Activated T-helper 1 cell treated with Interleukin-2 at 50 U/mL for 16 hours (primary cell): Measurements from ENCODE around the gene NBPF1.
A peak's percentile ranks its signal among the peaks of the same experiment; 100 is the strongest.
"Not testable (repeated sequence)": the region's sequence is repeated elsewhere in the genome, so short reads cannot be mapped to it uniquely, and the experiment has no call there.

Source experiments
- DNase-seq: peaks from one replicate; pipeline ENCODE4 v3.0.0-alpha.2; 2020; ENCODE audit warnings: low read depth

Gene NBPF1

GRCh38 chr1:16613185-16614147, at the start of gene NBPF1:
Gene NBPF1 (minus strand): TSS chr1:16613564.
- DNase-seq, result peak; percentile 82

GRCh38 chr1:16658234-16658633, 44.9 kb upstream of the NBPF1 start:
- DNase-seq, result not testable (repeated sequence)

GRCh38 chr1:16656981-16657683, 43.8 kb upstream of the NBPF1 start:
- not testable (repeated sequence) for DNase-seq

GRCh38 chr1:16656574-16656973, 43.2 kb upstream of the NBPF1 start:
- DNase-seq, result not testable (repeated sequence)

- not testable (repeated sequence) for DNase-seq
These were observed 38.2 kb upstream of the NBPF1 start for GRCh38 chr1:16651560-16651959.

GRCh38 chr1:16649960-16650359, 36.6 kb upstream of the NBPF1 start:
- DNase-seq, result not testable (repeated sequence)

GRCh38 chr1:16649390-16649789, 36.0 kb upstream of the NBPF1 start:
- DNase-seq, result not testable (repeated sequence)

GRCh38 chr1:16648756-16649155, 35.4 kb upstream of the NBPF1 start:
- not testable (repeated sequence) for DNase-seq

- not testable (repeated sequence) for DNase-seq
These were observed 34.9 kb upstream of the NBPF1 start for GRCh38 chr1:16648250-16648649.

- DNase-seq, result not testable (repeated sequence)
These were observed 34.1 kb upstream of the NBPF1 start for GRCh38 chr1:16647179-16648176.

- DNase-seq, result not testable (repeated sequence)
These were observed 33.4 kb upstream of the NBPF1 start for GRCh38 chr1:16646716-16647115.

- DNase-seq, result not testable (repeated sequence)
These were observed 32.8 kb upstream of the NBPF1 start for GRCh38 chr1:16646061-16646664.

- not testable (repeated sequence) for DNase-seq
These were observed 32.1 kb upstream of the NBPF1 start for GRCh38 chr1:16645271-16646060.

GRCh38 chr1:16644482-16645270, 31.3 kb upstream of the NBPF1 start:
- DNase-seq, result peak; percentile 100

GRCh38 chr1:16644193-16644481, 30.8 kb upstream of the NBPF1 start:
- DNase-seq, result no peak

- DNase-seq, result not testable (repeated sequence)
These were observed 30.3 kb upstream of the NBPF1 start for GRCh38 chr1:16643476-16644192.

GRCh38 chr1:16643001-16643411, 29.6 kb upstream of the NBPF1 start:
- not testable (repeated sequence) for DNase-seq

GRCh38 chr1:16642025-16642966, 28.9 kb upstream of the NBPF1 start:
- DNase-seq, result not testable (repeated sequence)
